GM12878 (cell line): ENCODE data around the gene ABHD12B.

Source experiments
- CTCF ChIP-seq, 3 experiments: IDR thresholded peaks in 2 of 3; conservative IDR thresholded peaks in 1 of 3; 2 replicates each; pipeline ENCODE4 v1.5.1; 2011; ENCODE audit warnings: low read depth in 3 of 3, low read length in 3 of 3, mild to moderate bottlenecking in 3 of 3, control low read depth in 2 of 3, moderate library complexity in 2 of 3, inconsistent platforms in 1 of 3, mixed read lengths in 1 of 3; ENCODE audit not compliant: control insufficient read depth in 2 of 3, insufficient read depth in 1 of 3; ENCODE audit errors: extremely low read depth in 1 of 3
- GABPA ChIP-seq: IDR thresholded peaks from 2 replicates; pipeline ENCODE4 v1.6.1; 2014; ENCODE audit warnings: antibody characterized with exemption, low read depth, mild to moderate bottlenecking, inconsistent platforms
- JUND ChIP-seq: IDR thresholded peaks from 2 replicates; pipeline ENCODE4 v1.6.1; 2012; ENCODE audit warnings: low read depth, mild to moderate bottlenecking, low read length, improper control_type of control experiment, moderate library complexity
- TF ChIP-seq, protein P1 (sequence below): IDR thresholded peaks from 2 replicates; pipeline ENCODE4 v1.6.1; 2012; ENCODE audit warnings: low read depth, low read length, improper control_type of control experiment

- TF ChIP-seq CTCF (IDR thresholded peaks at IDR 0.05 in 2 of 3, conservative IDR thresholded peaks at IDR 0.05 in 1 of 3; ENCODE audit: control insufficient read depth in 2 of 3, extremely low read depth in 1 of 3, insufficient read depth in 1 of 3, low read depth in 3 of 3, low read length in 3 of 3) (no peak), GABPA (no peak), JUND (no peak)
- TF ChIP-seq, protein P1, sequence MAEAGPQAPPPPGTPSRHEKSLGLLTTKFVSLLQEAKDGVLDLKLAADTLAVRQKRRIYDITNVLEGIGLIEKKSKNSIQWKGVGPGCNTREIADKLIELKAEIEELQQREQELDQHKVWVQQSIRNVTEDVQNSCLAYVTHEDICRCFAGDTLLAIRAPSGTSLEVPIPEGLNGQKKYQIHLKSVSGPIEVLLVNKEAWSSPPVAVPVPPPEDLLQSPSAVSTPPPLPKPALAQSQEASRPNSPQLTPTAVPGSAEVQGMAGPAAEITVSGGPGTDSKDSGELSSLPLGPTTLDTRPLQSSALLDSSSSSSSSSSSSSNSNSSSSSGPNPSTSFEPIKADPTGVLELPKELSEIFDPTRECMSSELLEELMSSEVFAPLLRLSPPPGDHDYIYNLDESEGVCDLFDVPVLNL, result no peak
Observed at GRCh38 chr14:50924843-50925242, 53.0 kb downstream of the ABHD12B start.
